Kidney epithelial cell (primary cell): ENCODE measurements around the gene KIFC3. TPM values are rescaled to one million over a fixed set of nuclear protein-coding genes. Genes with fewer than 3 reads are reported as not detected.

ENCODE experiments used
- DNase-seq: peaks from one replicate; pipeline ENCODE4 v3.0.0-alpha.2; 2010; ENCODE audit warnings: low read depth
- H3K27me3 ChIP-seq: 2 replicates; pipeline ENCODE4 v1.6.0; 2011; ENCODE audit warnings: low read length; ENCODE audit not compliant: control insufficient read depth, insufficient read depth
- H3K36me3 ChIP-seq: 2 replicates; pipeline ENCODE4 v1.5.1; 2011; ENCODE audit warnings: low read length; ENCODE audit not compliant: control insufficient read depth, insufficient read depth
- H3K4me3 ChIP-seq: 2 replicates; pipeline ENCODE4 v1.5.1; 2011; ENCODE audit warnings: low read depth, mild to moderate bottlenecking, control low read depth, low read length
- CTCF ChIP-seq: IDR thresholded peaks from 2 replicates; pipeline ENCODE4 v1.5.1; 2011; ENCODE audit warnings: mild to moderate bottlenecking, moderate library complexity, low read length, control low read depth, inconsistent platforms; ENCODE audit not compliant: insufficient read depth, poor library complexity, severe bottlenecking
- total RNA-seq: library from RNA; depleted of rRNA; stranded (reverse); fragments of >200 nt; gene quantifications from 2 replicates; pipeline ENCODE4 v1.2.3, GENCODE V29; 2015

The KIFC3 gene
- total RNA-seq, 1 donor from 2014 or later = 84.9 TPM

GRCh38 chr16:57757326-57757786, 44.9 kb downstream of the KIFC3 start:
- Histone ChIP-seq H3K27me3 (no peaks in the 10 kb centered on the region), H3K36me3 (no peaks in the 10 kb centered on the region), H3K4me3 (no peak overlapping the region)
- DNase-seq = no peak
- TF ChIP-seq CTCF = peak; percentile 99

- DNase-seq = no peak
- H3K36me3 ChIP-seq = no peaks in the 10 kb centered on the region
- no peak overlapping the region for H3K4me3 ChIP-seq
- H3K27me3 ChIP-seq = no peaks in the 10 kb centered on the region
- TF ChIP-seq CTCF = no peak
These were observed 45.6 kb downstream of the KIFC3 start for GRCh38 chr16:57756424-57757325.

GRCh38 chr16:57755726-57756423, 46.4 kb downstream of the KIFC3 start:
- no peak overlapping the region for H3K4me3 ChIP-seq
- no peaks in the 10 kb centered on the region for H3K36me3 ChIP-seq
- TF ChIP-seq CTCF = no peak
- no peak for DNase-seq
- H3K27me3 ChIP-seq = no peaks in the 10 kb centered on the region

- H3K36me3 ChIP-seq = no peaks in the 10 kb centered on the region
- no peak for TF ChIP-seq CTCF
- no peak for DNase-seq
- H3K4me3 ChIP-seq = no peak overlapping the region
- H3K27me3 ChIP-seq = no peaks in the 10 kb centered on the region
These were observed 47.1 kb downstream of the KIFC3 start for GRCh38 chr16:57755061-57755684.

- Histone ChIP-seq H3K4me3 (no peak overlapping the region), H3K36me3 (peaks cover 2% of the 10 kb centered on the region), H3K27me3 (no peaks in the 10 kb centered on the region)
- TF ChIP-seq CTCF = no peak
- no peak for DNase-seq
These were observed 47.8 kb downstream of the KIFC3 start for GRCh38 chr16:57754354-57755060.
